Glutamatergic neuron (in vitro differentiated cells): ENCODE measurements around the gene TFCP2. TPM values are rescaled to one million over a fixed set of nuclear protein-coding genes. Genes with fewer than 3 reads are reported as not detected.

Experiments used
- DNase-seq: peaks from one replicate; pipeline ENCODE4 v3.0.0; 2022
- H3K27ac Mint-ChIP-seq: one replicate; pipeline ENCODE4 v1.8.0; 2020; ENCODE audit warnings: mild to moderate bottlenecking, mixed read lengths, inconsistent platforms; ENCODE audit not compliant: unreplicated experiment
- H3K27me3 Mint-ChIP-seq: one replicate; pipeline ENCODE4 v1.8.0; 2020; ENCODE audit warnings: mild to moderate bottlenecking, moderate library complexity, mixed read lengths, inconsistent platforms; ENCODE audit not compliant: unreplicated experiment
- H3K36me3 Mint-ChIP-seq: one replicate; pipeline ENCODE4 v1.8.0; 2020; ENCODE audit warnings: mild to moderate bottlenecking, mixed read lengths, inconsistent platforms; ENCODE audit not compliant: unreplicated experiment
- H3K4me1 Mint-ChIP-seq: one replicate; pipeline ENCODE4 v1.8.0; 2020; ENCODE audit warnings: mild to moderate bottlenecking, low read depth, mixed read lengths, inconsistent platforms; ENCODE audit not compliant: unreplicated experiment
- H3K4me3 Mint-ChIP-seq: one replicate; pipeline ENCODE4 v1.8.0; 2020; ENCODE audit warnings: mild to moderate bottlenecking, mixed read lengths, inconsistent platforms; ENCODE audit not compliant: unreplicated experiment
- H3K9me3 Mint-ChIP-seq: one replicate; pipeline ENCODE4 v1.8.0; 2020; ENCODE audit warnings: mild to moderate bottlenecking, moderate library complexity, mixed read lengths, inconsistent platforms; ENCODE audit not compliant: unreplicated experiment
- total RNA-seq: library from RNA; stranded (reverse); fragmentation: NEBNext Ultra II Directional; extraction: Animal tissue kit (Norgen Biotek cat#: 25700); gene quantifications from one replicate; pipeline ENCODE4 v1.2.1, GENCODE V29; 2021; ENCODE audit not compliant: unreplicated experiment
- TF ChIP-seq, protein P1 (sequence below): fragments of 200-600 bp; sonication (generic); IDR thresholded peaks from one replicate; pipeline ENCODE4 v1.5.0; 2021; ENCODE audit not compliant: partially characterized antibody, unreplicated experiment

The TFCP2 gene
- total RNA-seq, 1 donor from 2014 or later = 21.7 TPM

DNA sequence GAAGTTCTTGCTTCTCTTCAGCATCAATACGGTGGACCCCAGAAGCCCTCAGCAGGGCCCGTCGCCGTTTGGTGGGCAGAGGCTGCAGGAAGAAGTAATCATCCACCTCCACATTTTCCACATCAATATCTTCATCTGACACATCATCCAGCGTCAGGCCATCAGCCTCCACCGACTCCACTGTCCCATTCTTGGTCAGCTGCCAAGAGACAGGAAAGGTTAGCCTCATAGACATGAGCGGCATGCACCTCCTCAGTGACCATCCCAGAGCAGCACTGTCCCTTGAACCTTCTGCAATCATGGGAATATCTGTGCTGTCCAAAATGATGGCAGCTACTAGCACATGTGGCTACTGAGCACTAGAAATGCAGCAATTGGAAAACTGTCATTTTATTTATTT is 105.2 kb downstream of the TFCP2 start:
- DNase-seq = no peak
- H3K36me3 Mint-ChIP-seq = no peaks in the 10 kb centered on the region
- H3K27ac Mint-ChIP-seq = no peak overlapping the region
- no peaks in the 10 kb centered on the region for H3K4me1 Mint-ChIP-seq
- TF ChIP-seq, protein P1, sequence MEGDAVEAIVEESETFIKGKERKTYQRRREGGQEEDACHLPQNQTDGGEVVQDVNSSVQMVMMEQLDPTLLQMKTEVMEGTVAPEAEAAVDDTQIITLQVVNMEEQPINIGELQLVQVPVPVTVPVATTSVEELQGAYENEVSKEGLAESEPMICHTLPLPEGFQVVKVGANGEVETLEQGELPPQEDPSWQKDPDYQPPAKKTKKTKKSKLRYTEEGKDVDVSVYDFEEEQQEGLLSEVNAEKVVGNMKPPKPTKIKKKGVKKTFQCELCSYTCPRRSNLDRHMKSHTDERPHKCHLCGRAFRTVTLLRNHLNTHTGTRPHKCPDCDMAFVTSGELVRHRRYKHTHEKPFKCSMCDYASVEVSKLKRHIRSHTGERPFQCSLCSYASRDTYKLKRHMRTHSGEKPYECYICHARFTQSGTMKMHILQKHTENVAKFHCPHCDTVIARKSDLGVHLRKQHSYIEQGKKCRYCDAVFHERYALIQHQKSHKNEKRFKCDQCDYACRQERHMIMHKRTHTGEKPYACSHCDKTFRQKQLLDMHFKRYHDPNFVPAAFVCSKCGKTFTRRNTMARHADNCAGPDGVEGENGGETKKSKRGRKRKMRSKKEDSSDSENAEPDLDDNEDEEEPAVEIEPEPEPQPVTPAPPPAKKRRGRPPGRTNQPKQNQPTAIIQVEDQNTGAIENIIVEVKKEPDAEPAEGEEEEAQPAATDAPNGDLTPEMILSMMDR = no peak
- no peaks in the 10 kb centered on the region for H3K9me3 Mint-ChIP-seq
- H3K4me3 Mint-ChIP-seq = no peak overlapping the region
- peaks cover 2% of the 10 kb centered on the region for H3K27me3 Mint-ChIP-seq

DNA sequence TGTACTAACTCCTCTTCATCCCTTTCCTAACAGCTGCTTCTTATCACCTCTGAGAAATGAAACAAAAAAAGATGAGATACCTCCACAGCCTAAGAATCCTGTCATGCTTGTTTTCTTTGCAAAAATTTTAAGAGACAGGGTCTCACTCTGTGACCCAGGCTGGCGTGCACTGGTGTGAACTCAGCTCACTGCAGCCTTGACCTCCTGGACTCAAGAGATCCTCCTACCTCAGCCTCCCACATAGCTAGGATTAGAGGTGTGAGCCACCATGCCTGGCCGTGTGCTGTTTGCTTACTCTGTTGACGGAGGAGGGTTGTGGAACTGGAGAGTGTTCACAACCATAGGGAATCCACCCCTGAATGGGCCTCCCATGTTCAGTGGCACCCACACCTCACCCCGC is 105.7 kb downstream of the TFCP2 start:
- Mint-ChIP-seq H3K27ac (no peak overlapping the region), H3K36me3 (no peaks in the 10 kb centered on the region), H3K4me3 (no peak overlapping the region), H3K9me3 (no peaks in the 10 kb centered on the region), H3K27me3 (peaks cover 2% of the 10 kb centered on the region), H3K4me1 (no peaks in the 10 kb centered on the region)
- TF ChIP-seq, protein P1 = no peak
- no peak for DNase-seq

DNA sequence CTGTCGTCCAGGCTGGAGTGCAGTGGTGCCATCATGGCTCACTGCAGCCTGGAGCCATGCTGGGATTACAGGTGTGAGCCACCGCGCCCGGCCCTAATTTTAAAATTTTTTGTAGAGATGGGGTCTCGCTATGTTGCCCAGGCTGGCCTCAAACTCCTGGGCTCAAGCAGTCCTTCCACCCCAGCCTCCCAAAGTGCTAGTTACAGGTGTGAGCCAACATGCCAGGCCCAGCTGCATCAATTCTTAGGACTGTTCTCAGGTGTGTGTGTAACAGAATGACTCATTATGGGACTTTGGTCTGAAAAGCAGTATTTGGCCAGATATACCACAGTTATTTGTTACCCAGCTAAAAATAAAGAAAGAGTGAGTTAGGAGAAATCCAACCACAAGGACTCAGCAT is 107.4 kb downstream of the TFCP2 start:
- H3K36me3 Mint-ChIP-seq = no peaks in the 10 kb centered on the region
- no peaks in the 10 kb centered on the region for H3K4me1 Mint-ChIP-seq
- no peak overlapping the region for H3K4me3 Mint-ChIP-seq
- TF ChIP-seq, protein P1 = no peak
- no peak for DNase-seq
- no peaks in the 10 kb centered on the region for H3K9me3 Mint-ChIP-seq
- no peak overlapping the region for H3K27ac Mint-ChIP-seq
- H3K27me3 Mint-ChIP-seq = no peaks in the 10 kb centered on the region

DNA sequence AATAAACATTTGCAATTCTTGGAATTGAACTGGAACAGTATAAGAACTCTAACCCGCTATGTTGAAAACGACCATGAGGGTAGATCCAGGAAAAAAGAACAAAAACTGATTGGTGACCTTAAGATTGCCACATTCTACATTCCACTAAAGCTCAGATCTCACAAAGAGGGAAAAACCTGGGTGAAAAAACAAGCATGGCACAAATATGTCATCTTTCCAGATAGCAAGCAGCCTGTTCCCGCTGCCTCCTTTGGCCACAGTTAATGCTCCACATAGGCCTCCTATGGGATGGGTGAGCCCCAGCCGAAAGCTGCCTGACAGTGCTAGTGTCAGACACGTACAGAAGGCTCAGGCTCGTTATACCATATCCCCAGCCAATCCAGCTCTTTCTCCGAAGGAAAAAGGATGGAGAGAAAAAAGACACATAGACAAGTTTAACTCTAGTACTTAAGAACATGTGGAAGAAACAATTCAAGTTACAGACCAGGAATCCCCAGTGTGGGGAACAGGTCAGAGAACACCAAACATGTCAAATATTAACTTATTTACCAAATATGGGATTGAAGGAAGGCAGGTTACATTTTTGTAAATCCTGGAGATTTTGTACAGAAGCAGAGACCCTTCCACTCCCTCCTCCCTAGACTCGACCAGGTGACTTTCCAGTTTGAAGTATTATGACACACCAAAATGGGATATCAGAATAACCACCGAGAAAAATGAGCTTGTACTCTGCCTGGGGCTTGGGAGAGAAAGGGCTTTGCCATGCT is 110.1 kb downstream of the TFCP2 start:
- H3K4me1 Mint-ChIP-seq = no peaks in the 10 kb centered on the region
- no peak for DNase-seq
- H3K4me3 Mint-ChIP-seq = no peak overlapping the region
- no peaks in the 10 kb centered on the region for H3K36me3 Mint-ChIP-seq
- H3K27ac Mint-ChIP-seq = no peak overlapping the region
- H3K9me3 Mint-ChIP-seq = peaks cover 1% of the 10 kb centered on the region
- TF ChIP-seq, protein P1 = no peak
- H3K27me3 Mint-ChIP-seq = no peaks in the 10 kb centered on the region

DNA sequence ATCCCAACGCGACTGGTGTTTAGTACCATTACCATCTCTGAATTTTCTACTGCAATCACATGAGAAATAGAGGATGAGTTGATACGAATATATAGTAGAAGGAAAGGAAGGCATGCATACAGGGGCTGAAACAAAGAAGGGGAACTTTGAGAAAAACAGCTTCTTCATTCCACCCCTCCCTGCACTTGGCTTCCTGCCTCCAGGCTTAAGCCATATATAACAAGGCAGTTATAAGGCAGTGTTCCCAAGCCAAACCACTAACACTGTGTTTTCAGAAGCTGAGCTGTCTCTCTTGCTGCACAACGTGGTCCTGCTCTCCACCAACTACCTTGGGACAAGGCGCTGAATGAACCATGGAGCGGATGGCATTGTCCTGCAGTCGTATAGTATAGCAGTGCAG is 113.8 kb downstream of the TFCP2 start:
- no peaks in the 10 kb centered on the region for H3K4me1 Mint-ChIP-seq
- H3K27ac Mint-ChIP-seq = peak overlapping the region; percentile 22
- peaks cover 1% of the 10 kb centered on the region for H3K9me3 Mint-ChIP-seq
- no peak for DNase-seq
- no peak overlapping the region for H3K4me3 Mint-ChIP-seq
- H3K27me3 Mint-ChIP-seq = no peaks in the 10 kb centered on the region
- TF ChIP-seq, protein P1 = no peak
- H3K36me3 Mint-ChIP-seq = no peaks in the 10 kb centered on the region
